ENCODE data around the gene PLCB2.

Gene PLCB2

DNA sequence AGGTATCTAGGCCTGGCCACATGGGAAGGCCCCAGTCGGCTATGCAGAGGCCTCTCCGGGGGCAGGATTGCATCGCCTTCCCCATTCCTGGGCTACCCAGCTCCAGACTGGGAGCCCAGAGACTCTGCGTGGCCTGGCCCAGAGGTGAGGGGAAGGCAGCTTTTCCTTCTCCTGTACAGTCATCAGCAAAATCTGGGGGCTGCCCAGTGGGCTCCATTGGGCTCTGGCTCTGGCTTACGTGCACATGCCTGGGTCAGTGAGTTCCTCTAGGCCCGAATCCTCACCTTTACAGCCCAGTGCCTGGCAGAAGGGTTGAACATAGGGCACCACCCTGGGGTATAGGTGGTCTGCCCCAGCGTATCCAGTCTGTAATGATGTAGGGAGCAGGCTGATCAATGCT, 20.9 kb downstream of the PLCB2 start:
- in situ Hi-C loops (cut with HindIII; ENCODE audit: low sequenced_read_pairs), result no loop called here

DNA sequence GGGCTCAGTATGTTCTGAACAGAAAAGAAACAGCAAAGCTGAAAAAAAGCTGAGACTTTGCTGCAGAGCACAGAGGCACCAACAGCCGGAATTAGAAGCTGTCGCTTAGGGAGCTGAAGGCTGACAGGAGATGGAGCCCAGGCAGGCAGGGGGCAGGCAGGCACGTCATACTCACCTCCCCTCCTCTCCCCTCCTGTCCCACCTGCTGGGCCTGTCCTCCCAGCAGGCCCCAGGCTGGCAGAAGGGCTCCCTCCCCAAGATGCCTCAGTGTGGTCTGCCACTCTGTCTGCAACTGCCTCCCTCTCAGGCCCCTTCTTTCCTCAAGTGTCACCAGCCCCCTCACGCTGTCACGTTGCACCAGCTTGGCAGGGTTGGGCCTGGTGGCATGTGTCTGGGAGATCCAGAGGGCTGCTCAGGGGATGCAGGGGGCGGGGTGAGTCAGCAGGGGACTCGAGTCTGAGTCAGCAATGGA, 21.6 kb downstream of the PLCB2 start:
- in situ Hi-C loops (cut with HindIII; ENCODE audit: low sequenced_read_pairs), result no loop called here

DNA sequence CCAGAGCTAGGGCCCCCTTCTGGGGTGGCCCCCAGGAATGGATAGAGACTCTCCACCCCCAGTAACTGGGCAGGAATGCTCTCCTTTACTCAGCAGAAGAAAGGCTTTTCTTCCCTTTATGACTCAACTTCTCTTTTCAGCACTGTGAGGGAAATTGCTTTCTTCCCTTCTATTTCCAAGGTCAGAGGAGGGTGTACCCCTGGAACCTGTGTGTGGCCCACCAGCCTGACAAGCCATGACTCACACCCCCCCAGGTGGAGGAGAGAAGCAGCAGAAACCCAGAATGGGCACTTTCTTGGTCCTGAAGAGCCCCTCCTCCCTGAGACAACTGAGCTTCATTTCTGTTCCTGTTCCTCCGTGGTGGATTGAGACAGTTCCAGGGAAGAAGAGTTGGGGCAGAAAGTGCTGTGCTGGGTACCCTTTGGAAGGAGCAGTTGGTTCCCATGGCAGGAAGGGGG, 22.2 kb downstream of the PLCB2 start:
- in situ Hi-C loops (cut with HindIII; ENCODE audit: low sequenced_read_pairs), result no loop called here

DNA sequence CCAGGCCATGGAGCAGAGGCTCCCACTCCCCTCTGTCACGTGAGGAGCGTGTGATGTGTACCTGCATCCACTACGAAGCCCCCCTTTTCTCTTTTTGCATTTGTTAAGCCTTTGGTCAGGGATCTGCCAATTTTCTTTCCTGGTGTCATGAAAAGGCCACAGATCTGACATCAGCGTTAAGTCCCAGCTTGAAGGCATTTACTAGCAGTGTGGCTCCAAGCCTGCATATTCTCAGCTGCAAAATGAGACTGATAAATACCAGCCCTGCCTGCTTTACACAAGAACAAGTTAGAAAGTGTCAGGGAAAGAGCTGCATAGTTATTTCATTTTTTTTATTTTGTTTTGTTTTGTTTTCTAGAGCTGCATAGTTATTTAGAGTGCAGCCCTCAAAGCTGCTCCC, 22.6 kb downstream of the PLCB2 start:
- in situ Hi-C loops (cut with HindIII; ENCODE audit: low sequenced_read_pairs), result no loop called here

DNA sequence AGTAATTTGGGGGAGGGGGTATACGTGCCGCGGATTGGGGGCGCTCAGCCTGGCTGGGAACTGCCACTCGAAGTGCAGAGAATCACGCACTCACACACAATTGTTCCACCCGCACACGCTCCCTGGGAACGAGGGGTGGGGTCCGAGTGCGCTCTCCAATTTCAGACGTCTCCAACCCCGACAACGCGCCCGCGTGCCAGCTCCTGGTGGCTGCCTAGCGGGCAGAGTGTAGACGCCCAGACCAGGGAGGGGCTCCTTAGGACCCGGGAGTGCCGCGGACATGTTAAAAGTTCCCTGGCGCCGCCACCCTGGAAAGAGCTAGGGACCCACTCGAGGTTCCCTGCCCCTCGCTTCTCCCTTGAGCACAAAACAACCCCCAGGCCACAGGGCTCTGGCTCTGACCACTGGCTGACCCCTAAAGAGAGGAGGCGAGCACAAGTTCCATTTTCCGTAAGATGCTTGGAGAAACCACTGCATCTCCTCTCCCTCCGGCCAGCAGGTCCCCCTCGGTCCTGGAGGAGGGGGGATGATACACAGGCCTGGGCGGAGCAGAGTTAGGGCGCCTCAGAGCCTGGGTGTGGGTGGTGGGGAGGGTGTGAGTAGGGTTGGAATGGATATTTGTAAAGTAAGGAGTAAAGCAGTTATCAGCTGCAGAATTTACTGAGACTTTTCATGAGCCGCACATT, 24.0 kb downstream of the PLCB2 start:
- in situ Hi-C loops (cut with HindIII; ENCODE audit: low sequenced_read_pairs), result no loop called here

DNA sequence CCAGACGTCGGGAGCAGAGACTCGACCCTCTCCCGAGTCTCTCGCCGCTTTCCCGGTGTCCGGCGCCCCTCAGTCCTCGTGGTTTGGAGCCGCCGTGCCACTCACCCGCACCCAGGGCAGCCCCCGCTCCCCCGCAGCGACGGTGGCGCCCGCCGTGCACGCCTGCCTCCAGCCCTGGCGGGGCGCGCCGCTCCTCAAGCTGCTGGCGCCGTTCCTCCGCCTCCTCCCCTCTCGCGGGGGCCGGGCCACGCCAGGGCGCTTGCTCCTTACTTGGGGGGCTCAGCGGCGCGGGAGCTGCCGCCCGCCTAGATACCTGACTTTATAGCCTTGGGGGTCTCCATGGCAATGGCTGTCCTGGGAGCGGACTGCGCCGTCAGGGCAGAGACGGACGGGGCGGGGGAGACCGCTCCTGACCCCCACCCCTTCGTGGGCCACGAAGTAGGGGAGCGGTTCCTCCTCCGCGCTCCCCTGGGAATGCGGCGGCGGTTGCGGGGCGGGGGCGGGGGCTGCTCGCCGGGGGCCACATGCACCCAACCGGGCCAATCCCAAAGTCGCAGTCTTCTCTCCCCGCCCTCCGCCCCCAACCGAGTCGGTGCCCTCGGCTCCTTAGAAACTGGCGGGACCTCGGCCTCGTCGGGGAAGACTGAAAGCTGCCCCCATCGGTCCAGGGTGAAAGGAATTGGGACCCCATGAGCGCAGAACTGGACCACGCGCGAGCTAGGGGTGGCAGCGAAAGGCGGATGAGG, 24.7 kb downstream of the PLCB2 start, which contains the start of gene ANKRD63:
ANKRD63 (minus strand) TSS at position 196 of the 746 bp plus-strand sequence. CDS start 478 bp downstream, outside the sequence.
- in situ Hi-C loops (cut with HindIII; ENCODE audit: low sequenced_read_pairs), result no loop called here

DNA sequence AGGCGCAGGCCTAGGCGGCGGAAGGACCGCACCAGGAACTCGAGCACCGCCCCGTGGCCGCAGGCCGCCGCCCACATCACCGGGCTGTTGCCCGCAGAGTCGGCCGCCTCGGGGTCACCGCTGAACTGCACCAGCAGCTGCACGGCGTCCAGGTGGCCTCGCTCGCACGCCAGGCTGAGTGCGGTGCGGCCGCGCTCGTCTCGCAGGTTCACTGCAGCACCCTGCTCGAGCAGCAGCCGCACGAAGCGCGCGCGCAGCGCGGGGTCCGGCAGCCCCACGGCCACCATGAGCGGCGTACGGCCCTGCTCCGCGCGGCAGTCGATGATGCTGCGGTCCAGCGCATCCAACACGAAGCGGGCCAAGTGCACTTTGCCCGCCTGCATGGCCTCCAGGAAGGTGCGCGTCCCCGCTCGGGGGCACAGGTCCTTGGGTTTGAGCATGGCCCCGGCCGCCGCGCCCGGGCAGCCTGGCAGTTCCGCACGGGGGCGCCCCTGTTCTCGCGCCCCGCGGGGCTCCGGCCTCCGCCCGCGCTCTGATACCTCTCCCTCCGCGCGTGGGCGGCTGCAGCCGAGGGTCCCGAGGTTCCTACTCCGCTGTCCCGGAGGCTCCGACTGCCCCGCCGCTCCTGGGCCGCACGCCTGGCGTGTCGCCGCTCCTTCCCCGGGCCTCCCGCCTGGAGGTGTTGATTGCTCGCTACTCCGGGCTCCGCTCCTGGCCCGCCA, 25.4 kb downstream of the PLCB2 start:
- in situ Hi-C loops (cut with HindIII; ENCODE audit: low sequenced_read_pairs), result no loop called here

DNA sequence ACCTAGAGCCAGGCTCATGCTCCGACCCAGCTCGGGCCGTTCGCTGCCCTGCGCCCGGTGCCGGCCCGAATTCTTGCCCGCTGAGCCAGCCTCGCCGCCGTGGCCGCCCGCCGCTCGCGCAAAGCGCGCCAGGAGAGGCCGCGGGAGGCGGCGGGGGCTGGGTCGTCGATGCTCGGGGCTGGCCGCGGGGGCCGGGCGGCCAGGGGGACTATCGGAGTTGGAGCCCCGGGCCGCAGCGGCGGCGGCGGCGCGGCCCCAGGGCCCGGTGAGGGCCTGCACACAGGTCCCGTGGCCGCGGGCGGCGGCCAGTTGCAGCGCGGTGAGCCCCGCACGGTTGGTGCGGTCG, 26.0 kb downstream of the PLCB2 start:
- in situ Hi-C loops (cut with HindIII; ENCODE audit: low sequenced_read_pairs), result no loop called here

DNA sequence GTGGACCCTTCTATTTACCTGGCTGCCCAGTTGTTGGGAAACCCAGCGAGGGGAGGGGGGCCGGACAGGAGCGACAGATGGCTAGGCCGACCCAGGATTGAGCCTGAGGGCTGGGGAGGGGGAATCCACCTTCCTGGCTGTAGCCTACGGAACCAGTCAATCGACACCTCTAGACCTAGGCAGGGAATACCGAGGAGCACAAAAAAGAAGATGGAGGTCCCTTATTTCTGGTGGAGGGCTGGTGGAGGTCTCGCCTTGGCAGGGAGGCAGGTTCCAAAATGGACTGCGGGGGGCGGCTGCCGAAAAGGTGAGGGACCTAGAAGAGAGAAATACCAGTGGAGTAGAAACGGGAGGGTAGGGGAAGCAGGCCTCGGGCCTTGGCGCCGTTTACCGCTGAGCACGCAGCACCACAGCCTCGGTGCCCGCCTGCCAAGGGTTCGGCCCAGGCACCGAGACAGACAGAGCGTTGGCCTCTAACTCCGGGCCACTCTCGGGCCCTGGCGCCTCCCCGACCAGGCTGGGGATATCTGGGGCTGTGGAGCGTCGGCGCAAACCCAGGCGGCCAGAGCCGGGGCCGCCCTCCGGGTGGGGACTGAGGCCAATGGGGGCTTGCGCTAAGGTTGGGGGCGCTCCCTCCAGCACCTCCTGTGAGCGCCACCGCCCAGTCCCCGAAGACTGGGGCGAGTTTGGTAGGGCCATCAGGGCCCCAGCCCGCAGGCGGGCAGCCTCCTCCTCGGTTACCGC, 26.5 kb downstream of the PLCB2 start:
- in situ Hi-C loops (cut with HindIII; ENCODE audit: low sequenced_read_pairs), result no loop called here

DNA sequence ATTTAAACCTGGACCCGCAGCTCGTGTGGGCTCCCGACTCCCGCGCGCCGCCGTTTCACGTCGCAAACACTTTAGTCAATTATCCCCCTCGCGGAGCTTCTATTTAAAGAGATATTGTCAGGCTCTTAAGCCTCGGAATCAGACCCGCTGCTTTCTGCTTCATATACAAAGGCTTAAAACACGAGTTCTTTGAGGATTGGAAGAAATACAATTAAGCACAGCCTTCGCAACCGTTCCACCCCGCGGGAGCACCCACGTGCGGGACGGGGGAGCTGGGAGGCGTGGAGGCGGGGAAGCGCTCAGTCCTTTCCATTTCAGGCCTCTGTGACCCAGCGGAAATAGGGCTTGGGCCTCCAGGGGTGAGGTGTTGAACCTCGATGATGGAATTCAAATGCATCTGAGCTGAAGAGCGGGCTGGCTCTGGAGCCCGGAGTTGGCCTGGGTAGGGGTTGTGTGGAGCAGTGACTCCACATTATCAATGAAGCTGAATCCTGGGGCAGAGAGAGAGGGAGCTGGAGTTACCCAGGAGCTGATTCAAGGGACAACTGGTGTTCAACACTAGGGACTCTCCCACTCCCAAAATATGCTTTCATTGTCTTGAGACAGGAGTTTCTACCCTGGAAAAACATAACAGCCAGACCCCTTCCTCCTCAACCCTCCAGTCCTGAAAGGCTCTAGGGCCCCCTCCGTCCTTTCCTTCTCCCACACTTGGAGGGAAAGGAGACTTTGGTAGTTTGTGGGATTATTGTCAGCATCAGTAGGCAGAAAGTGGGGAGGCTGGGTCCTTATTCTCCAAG, 27.3 kb downstream of the PLCB2 start:
- in situ Hi-C loops (cut with HindIII; ENCODE audit: low sequenced_read_pairs), result no loop called here

DNA sequence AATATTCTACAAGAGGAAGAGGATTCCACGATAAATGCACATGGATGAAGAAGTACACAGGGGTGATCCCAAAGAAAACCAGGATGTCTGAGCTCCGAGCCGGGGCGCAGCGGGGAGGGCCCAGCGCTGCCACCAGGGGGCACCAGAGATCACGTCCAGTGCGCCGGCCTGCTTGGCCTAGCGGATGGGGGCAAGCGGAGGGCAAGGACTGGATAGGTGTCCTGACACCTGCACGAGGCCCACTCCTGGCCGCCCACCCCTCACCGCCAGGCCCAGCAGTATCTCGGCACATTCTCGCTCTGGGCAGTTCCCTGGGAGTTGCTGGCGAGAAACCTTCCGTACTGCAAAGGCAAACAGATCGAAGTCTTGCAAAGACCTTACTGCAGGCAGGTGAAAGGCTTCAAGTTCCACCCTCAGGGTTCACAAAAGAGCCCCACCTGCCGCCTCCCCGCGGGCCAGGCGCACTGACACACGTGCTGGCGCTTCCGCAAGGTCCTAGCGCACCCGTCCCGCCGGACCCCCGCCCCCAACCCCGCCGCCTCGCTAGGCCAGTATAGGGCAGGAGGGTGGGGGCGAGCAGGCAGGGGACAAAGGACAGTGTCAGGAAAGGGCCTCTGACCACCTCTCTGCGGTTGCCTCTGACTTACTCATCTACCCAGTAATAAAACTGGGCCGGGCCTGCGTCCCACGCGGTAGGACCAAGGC, 28.1 kb downstream of the PLCB2 start:
- in situ Hi-C loops (cut with HindIII; ENCODE audit: low sequenced_read_pairs), result no loop called here

DNA sequence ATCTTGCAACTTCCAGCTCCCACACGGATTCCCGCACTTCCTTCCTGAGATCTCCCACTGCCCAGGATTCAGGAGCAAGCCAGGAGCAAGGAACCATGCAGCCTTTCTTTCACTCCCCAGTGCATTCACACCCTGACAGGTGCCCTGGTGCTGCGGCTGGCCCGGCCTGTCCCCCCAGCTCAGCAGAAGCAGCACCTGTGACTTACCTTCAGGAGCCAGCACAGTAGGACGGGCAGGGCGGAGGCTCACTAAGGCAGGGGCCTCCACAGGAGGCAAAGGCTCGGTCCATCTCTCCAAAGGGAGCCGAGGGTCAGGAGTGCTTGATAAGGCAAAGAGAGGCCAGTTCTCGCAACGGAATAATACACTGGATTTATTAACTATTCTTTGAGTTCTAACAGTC, 29.7 kb downstream of the PLCB2 start:
- in situ Hi-C loops (cut with HindIII; ENCODE audit: low sequenced_read_pairs), result no loop called here

DNA sequence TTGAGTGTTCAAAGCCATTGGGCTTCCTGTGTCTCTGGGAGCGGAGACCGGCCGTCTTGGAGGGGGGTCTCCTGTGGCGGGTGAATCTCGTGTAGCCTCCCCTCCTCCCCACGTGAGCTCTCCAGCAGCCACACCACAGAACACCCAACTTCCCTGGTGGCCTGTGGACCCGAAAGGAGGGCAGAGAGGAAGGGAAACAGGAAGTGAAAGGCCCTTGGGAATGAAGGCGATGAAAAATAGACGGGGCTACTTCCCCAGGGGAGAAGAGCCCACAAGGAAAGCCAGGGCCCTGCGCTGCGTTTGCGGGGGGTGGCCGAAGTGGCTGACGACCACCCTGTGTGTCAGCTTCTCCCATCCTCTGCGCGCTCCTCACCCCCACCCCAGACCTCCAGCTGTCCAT, 30.3 kb downstream of the PLCB2 start:
- in situ Hi-C loops (cut with HindIII; ENCODE audit: low sequenced_read_pairs), result no loop called here

DNA sequence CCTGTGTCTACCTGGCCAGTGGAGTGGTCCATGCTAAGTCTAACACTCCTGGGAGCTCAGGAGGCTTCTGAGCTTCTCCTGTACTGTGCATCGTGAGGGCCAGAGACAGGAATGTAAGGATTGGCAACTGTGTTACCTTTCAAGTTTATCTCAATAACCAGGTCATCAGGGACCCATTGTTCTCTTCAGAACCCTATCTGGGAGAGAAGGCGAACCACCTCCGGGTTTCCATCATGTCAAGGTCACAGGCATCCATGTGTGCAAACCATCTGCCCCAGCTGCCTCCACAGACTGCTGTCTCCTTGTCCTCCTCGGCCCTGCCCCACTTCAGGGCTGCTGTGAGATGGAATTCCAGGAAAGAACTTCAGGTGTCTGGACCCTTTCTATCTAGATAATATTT, 30.8 kb downstream of the PLCB2 start:
- in situ Hi-C loops (cut with HindIII; ENCODE audit: low sequenced_read_pairs), result no loop called here

DNA sequence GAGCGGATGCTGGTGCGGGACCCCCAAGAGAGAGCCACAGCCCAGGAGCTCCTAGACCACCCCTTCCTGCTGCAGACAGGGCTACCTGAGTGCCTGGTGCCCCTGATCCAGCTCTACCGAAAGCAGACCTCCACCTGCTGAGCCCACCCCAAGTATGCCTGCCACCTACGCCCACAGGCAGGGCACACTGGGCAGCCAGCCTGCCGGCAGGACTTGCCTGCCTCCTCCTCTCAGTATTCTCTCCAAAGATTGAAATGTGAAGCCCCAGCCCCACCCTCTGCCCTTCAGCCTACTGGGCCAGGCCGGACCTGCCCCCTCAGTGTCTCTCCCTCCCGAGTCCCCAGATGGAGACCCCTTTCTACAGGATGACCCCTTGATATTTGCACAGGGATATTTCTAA, 31.8 kb downstream of the PLCB2 start:
- in situ Hi-C loops (cut with HindIII; ENCODE audit: low sequenced_read_pairs), result no loop called here

DNA sequence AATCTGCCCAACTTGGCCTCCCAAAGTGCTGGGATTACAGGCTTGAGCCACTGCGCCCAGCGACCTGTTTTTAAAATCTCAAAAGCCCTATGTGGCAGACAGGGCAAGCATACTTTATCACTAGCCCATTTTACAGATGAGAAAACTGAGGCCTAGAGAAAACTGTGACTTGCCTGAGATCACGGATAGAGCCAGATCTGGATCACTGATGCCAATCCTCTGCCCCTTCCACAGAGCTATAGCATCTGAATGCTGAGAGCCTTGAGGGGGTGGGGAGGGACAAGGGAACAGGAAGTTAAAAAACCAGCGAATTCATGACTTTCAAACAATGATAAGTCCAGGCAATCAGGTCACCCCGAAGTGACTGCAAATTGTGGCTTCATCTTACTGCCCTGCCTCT, 32.2 kb downstream of the PLCB2 start:
- in situ Hi-C loops (cut with HindIII; ENCODE audit: low sequenced_read_pairs), result no loop called here

DNA sequence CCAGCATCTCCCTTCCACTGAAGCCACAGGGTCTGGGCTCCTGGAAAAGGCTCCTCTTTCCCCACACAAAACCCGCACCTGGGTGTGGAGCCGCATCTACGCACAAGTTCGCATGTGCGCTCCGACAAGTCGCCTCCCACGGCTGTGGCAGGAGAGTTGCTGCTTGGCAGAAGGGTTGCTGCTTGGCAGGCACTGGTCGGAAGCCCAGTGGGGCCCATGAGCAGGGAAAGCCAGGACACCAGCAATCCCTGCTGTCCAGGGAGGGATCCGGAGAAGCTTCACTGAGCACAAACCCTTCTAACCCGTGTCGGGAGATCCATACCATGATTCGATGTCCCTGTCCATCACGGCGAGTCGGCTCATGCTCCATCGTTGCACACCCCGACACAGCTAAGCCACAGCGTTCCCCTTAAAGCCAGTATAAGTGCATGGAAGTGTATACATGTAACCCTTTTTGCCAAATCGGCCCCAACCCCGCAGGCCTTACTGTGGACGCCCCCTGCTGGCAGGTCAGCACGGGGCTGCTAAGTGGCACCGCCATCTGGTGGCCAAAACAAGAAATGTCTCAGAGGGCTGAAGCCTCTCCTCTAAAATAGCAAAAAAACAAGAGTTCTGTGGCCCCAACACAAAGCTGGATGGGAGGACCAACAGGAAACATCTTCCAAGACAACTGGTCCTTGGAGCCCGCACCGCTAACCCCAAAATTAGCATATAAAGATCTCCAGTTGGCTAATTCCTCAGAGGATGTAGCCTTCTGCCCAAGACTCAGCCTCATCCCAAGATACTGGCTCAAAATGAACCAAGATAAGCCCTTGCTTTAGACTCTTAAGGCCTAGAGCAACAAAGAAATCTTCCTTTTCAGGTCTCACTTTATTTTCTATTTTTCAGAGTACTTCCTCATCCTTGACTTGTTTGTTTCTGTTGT, 33.1 kb downstream of the PLCB2 start:
- in situ Hi-C loops (cut with HindIII; ENCODE audit: low sequenced_read_pairs), result loop anchor here (5.0 kb wide), 1 partner anchor 52 kb away; no protein-coding TSS in a partner anchor

DNA sequence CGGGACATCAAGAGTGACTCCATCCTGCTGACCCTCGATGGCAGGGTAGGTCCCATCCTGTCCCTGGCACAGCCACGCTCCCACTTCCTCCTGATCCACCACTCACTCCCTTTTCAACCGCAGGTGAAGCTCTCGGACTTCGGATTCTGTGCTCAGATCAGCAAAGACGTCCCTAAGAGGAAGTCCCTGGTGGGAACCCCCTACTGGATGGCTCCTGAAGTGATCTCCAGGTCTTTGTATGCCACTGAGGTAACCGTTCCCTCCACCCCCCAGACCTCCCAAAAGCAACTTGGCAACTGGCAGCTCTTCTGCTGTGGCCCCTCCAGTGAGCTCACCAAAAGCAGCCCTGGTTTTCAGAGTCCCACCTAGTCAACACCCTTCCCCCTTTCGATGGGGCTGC, 34.3 kb downstream of the PLCB2 start:
- in situ Hi-C loops (cut with HindIII; ENCODE audit: low sequenced_read_pairs), result loop anchor here (5.0 kb wide), 1 partner anchor 51 kb away; no protein-coding TSS in a partner anchor

All from DLD1 (cell line).